ENCODE data around the gene COMMD3.

The COMMD3 gene

DNA sequence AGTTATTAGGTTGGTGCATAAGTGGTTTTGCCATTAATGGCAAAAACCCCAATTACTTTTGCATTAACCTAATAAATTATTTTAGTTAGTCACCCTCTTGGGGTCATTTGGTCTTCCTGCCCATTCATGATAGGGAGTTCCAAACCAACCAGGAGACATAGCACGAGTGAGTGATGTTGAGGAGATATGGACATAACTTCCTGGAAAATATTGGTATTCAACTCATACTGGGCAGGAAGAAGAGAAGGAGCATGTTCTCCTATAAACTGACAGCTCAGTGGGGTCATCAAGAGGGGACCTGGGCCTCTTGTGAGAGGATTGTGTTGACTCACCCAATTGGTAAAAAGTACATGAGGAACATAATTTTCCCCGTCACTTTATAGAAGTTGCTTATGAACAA lies 52.8 kb downstream of the COMMD3 start:
- no peak for DNase-seq

DNA sequence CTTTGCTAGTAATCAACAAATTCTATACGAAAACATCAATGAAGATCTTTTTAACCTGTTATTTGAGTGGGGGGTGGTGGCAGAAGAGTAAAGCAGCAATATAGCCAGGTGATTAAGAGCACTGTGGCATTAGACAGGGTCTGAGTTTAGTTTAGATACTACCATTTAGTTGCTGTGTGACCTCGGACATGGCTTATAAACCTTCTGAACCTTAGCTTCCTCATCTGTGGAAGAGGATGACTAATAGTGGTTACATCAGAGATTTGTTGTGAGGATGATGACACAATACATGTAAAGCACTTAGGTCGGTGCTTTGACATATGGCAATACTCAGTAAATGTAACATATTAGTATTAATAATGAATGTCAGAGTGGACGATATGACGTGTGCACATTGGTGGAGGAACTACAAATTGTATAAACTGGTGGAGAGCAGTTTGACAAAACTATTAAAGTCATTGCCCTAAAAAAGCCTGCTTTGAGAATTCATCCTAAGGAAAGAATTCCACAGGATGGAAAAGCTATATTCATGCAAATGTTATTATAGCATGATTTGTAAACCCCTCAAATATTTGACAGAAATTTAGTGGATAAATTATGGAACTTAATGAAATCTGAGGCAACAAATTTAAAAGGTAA lies 53.4 kb downstream of the COMMD3 start:
- DNase-seq: no peak
